Endothelial cell (in vitro differentiated cells): Measurements from ENCODE around the gene MAPK6. TPM values are rescaled to one million over a fixed set of nuclear protein-coding genes. Genes with fewer than 3 reads are reported as not detected.
A peak's percentile ranks its signal among the peaks of the same experiment; 100 is the strongest.

ENCODE experiments used
- DNase-seq: peaks from one replicate; pipeline ENCODE4 v3.0.0; 2021; ENCODE audit warnings: low spot score
- H3K27ac Mint-ChIP-seq: one replicate; pipeline ENCODE4 v1.8.0; 2021; ENCODE audit warnings: mixed read lengths, inconsistent platforms; ENCODE audit not compliant: unreplicated experiment
- H3K27me3 Mint-ChIP-seq: one replicate; pipeline ENCODE4 v1.8.0; 2021; ENCODE audit warnings: mild to moderate bottlenecking, moderate library complexity, mixed read lengths, inconsistent platforms; ENCODE audit not compliant: unreplicated experiment
- H3K36me3 Mint-ChIP-seq: one replicate; pipeline ENCODE4 v1.8.0; 2021; ENCODE audit warnings: mild to moderate bottlenecking, low read depth, mixed read lengths, inconsistent platforms; ENCODE audit not compliant: unreplicated experiment
- H3K4me1 Mint-ChIP-seq: one replicate; pipeline ENCODE4 v1.8.0; 2021; ENCODE audit warnings: mild to moderate bottlenecking, mixed read lengths, inconsistent platforms; ENCODE audit not compliant: unreplicated experiment
- H3K4me3 Mint-ChIP-seq: one replicate; pipeline ENCODE4 v1.8.0; 2021; ENCODE audit warnings: mild to moderate bottlenecking, mixed read lengths, inconsistent platforms; ENCODE audit not compliant: unreplicated experiment
- H3K9me3 Mint-ChIP-seq: one replicate; pipeline ENCODE4 v1.8.0; 2021; ENCODE audit warnings: mixed read lengths, inconsistent platforms; ENCODE audit not compliant: unreplicated experiment
- total RNA-seq: library from RNA; stranded (reverse); fragmentation: NEBNext Ultra II Directional; extraction: Animal tissue kit (Norgen Biotek cat#: 25700); gene quantifications from one replicate; pipeline ENCODE4 v1.2.1, GENCODE V29; 2021; ENCODE audit not compliant: unreplicated experiment
- TF ChIP-seq, protein P1 (sequence below): fragments of 200-600 bp; sonication (generic); IDR thresholded peaks from one replicate; pipeline ENCODE4 v1.5.0; 2021; ENCODE audit warnings: antibody characterized with exemption; ENCODE audit not compliant: unreplicated experiment

MAPK6 gene
- total RNA-seq, 1 donor from 2014 or later: 94.6 TPM

DNA sequence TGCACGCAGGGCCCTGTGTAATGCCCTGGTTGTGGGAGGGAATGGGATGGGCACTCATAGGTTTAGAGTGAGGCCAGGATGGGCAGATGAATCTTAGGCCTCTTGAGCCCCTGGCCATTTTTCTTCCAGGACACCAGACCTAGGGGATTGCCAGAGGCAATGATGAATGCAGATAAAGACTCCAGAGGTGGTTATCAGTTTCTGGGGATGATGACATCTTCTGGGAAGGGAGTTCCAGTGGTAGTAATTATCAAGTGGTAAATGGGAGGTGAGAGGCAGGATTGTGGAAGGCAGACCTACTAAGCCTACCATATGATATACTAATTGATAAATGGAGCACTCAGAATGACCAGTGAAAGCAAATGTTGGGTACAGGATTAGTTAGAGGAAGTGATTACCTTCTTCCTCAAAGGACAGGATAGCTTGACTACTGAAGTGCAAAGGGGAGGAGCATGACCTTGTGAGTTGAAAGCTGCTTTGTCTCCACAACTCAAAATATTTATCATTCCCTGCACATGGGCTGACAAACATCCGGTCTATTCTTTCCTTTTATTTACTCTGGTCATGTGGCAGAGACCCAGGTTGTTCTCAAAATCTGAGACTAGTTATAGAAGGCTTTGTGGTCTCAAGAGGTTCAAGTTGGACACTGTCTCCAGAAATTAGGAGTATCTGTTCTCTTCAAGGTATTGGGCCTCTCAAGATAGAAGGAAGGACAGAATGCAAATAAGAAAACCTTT lies 10.2 kb upstream of the MAPK6 start:
- DNase-seq: peak; percentile 11
- Mint-ChIP-seq H3K27me3 (peaks cover under 1% of the 10 kb centered on the region), H3K27ac (peak overlapping the region; percentile 91)

GRCh38 chr15:52010633-52011595 lies 8.1 kb upstream of the MAPK6 start:
- Mint-ChIP-seq H3K27me3 (no peaks in the 10 kb centered on the region), H3K9me3 (no peaks in the 10 kb centered on the region)

More for the DNA sequence above, 10.2 kb upstream of the MAPK6 start:
- Mint-ChIP-seq H3K4me3 (no peak overlapping the region), H3K9me3 (no peaks in the 10 kb centered on the region), H3K36me3 (no peaks in the 10 kb centered on the region), H3K4me1 (peaks cover 78% of the 10 kb centered on the region)
- TF ChIP-seq, protein P1, sequence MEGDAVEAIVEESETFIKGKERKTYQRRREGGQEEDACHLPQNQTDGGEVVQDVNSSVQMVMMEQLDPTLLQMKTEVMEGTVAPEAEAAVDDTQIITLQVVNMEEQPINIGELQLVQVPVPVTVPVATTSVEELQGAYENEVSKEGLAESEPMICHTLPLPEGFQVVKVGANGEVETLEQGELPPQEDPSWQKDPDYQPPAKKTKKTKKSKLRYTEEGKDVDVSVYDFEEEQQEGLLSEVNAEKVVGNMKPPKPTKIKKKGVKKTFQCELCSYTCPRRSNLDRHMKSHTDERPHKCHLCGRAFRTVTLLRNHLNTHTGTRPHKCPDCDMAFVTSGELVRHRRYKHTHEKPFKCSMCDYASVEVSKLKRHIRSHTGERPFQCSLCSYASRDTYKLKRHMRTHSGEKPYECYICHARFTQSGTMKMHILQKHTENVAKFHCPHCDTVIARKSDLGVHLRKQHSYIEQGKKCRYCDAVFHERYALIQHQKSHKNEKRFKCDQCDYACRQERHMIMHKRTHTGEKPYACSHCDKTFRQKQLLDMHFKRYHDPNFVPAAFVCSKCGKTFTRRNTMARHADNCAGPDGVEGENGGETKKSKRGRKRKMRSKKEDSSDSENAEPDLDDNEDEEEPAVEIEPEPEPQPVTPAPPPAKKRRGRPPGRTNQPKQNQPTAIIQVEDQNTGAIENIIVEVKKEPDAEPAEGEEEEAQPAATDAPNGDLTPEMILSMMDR: no peak

DNA sequence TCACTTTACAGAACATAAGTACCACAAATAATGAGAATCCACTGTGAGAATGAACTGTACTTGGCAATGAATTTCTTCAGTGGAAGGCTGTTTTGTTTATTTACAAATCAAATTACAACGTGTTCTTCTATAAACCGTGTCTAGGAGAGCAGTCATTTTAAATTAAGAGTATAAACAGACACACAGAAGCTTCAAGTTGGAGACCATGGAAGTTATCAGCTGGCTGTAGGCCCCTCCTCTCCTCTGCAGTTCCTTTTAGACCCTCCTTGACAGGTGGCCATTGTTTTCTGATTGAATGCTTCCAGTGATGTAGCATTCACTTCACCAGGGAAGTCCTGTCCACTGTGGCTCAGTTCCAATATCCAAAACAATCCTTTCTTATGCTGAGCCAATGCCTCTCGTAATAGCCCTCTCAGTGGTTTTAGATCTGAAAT lies 7.3 kb upstream of the MAPK6 start:
- Mint-ChIP-seq H3K4me3 (no peak overlapping the region), H3K9me3 (no peaks in the 10 kb centered on the region), H3K27me3 (no peaks in the 10 kb centered on the region), H3K36me3 (no peaks in the 10 kb centered on the region), H3K4me1 (peaks cover 53% of the 10 kb centered on the region), H3K27ac (peak overlapping the region; percentile 28)
- peak; percentile 12 for DNase-seq
- TF ChIP-seq, protein P1: no peak

More at GRCh38 chr15:52010633-52011595, 8.1 kb upstream of the MAPK6 start:
- peak overlapping the region; percentile 52 for H3K27ac Mint-ChIP-seq
- TF ChIP-seq, protein P1: no peak
- peaks cover 61% of the 10 kb centered on the region for H3K4me1 Mint-ChIP-seq
- H3K4me3 Mint-ChIP-seq: no peak overlapping the region
- no peak for DNase-seq
- H3K36me3 Mint-ChIP-seq: no peaks in the 10 kb centered on the region

DNA sequence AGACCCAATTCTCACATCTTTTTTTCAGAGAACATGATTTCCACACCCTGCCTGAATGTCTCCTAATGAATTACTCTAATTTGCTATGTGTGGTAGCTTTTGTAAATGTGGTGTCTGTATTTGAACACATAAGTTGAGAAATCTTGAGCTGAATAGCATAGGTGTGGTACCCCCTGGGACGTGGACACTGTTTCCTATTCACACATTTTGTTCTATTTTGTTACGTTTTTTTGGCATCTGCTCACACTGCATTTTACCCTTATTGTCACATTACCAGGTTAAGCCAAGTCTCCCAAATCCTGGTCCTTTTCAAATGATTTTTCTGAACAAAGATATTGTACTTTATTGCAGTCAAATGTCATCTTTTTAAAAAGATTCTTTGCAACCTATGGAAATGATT lies 6.8 kb upstream of the MAPK6 start:
- Mint-ChIP-seq H3K9me3 (no peaks in the 10 kb centered on the region), H3K27me3 (no peaks in the 10 kb centered on the region), H3K27ac (peak overlapping the region; percentile 28), H3K4me1 (peaks cover 51% of the 10 kb centered on the region), H3K36me3 (no peaks in the 10 kb centered on the region), H3K4me3 (no peak overlapping the region)
- TF ChIP-seq, protein P1: no peak
- no peak for DNase-seq
